ENCODE data around the gene SFR1. TPM values are rescaled to one million over a fixed set of nuclear protein-coding genes. Genes with fewer than 3 reads are reported as not detected.

Gene SFR1
- polyA plus RNA-seq, 3 donors = 6.4 to 18.1 (median 16.9) TPM

GRCh38 chr10:104103956-104104355 is 18.0 kb upstream of the SFR1 start:
- no peak overlapping the region for H2AFZ ChIP-seq (ENCODE audit: insufficient read depth, low read depth, low read length, poor library complexity, severe bottlenecking)
- H3K9me3 ChIP-seq (replicated peaks in 1 of 2; ENCODE audit: control insufficient read depth in 1 of 2, insufficient read depth in 1 of 2, low read length in 2 of 2) = no peaks in the 10 kb centered on the region
- WGBS (ENCODE audit: insufficient coverage) = no CpG with 5 or more reads among the region's 1 CpG

GRCh38 chr10:104104418-104104817 is 17.6 kb upstream of the SFR1 start:
- WGBS (ENCODE audit: insufficient coverage) = no CpG with 5 or more reads among the region's 1 CpG
- H2AFZ ChIP-seq (ENCODE audit: insufficient read depth, low read depth, low read length, poor library complexity, severe bottlenecking) = no peak overlapping the region

More at GRCh38 chr10:104103956-104104355, 18.0 kb upstream of the SFR1 start:
- no peak for DNase-seq
- Histone ChIP-seq H3K79me2 (ENCODE audit: insufficient read depth, low read length) (no peaks in the 10 kb centered on the region), H3K4me1 (ENCODE audit: control insufficient read depth in 1 of 2, insufficient read depth in 2 of 2, low read length in 2 of 2) (no peaks in the 10 kb centered on the region), H3K27ac (ENCODE audit: low read depth in 1 of 2, low read length in 2 of 2) (no peak overlapping the region), H3K36me3 (replicated peaks in 1 of 2; ENCODE audit: control insufficient read depth in 1 of 2, insufficient read depth in 2 of 2, low read length in 2 of 2) (no peaks in the 10 kb centered on the region), H3K4me2 (replicated peaks; ENCODE audit: extremely low read depth, low read length, poor library complexity, severe bottlenecking) (no peak overlapping the region), H4K20me1 (ENCODE audit: insufficient read depth, low read length) (no peaks in the 10 kb centered on the region), H3K9ac (ENCODE audit: insufficient read depth, low read length, poor library complexity, severe bottlenecking) (no peak overlapping the region), H3K4me3 (replicated peaks in 1 of 3; ENCODE audit: low read depth in 2 of 3, low read length in 3 of 3) (no peak overlapping the region), H3K27me3 (ENCODE audit: control insufficient read depth in 2 of 2, insufficient read depth in 2 of 2, low read length in 2 of 2) (no peaks in the 10 kb centered on the region)
- intact Hi-C loops (cut with micrococcal nuclease) = no loop called here
- H3K4me1 Mint-ChIP-seq = no peaks in the 10 kb centered on the region
- H3K27ac Mint-ChIP-seq = no peak overlapping the region
- peaks cover 0 to 1% (median 0%) of the 10 kb centered on the region in 7 donors for H3K9me3 Mint-ChIP-seq
- peaks cover 0 to 1% (median 0%) of the 10 kb centered on the region in 3 donors for H3K27me3 Mint-ChIP-seq (ENCODE audit: low read depth in 3 of 3)
- no peak overlapping the region for H3K4me3 Mint-ChIP-seq
- no peaks in the 10 kb centered on the region for H3K36me3 Mint-ChIP-seq
- no peak for TF ChIP-seq CTCF (IDR thresholded peaks at IDR 0.05)

More at GRCh38 chr10:104104418-104104817, 17.6 kb upstream of the SFR1 start:
- Histone ChIP-seq H4K20me1 (ENCODE audit: insufficient read depth, low read length) (no peaks in the 10 kb centered on the region), H3K36me3 (replicated peaks in 1 of 2; ENCODE audit: control insufficient read depth in 1 of 2, insufficient read depth in 2 of 2, low read length in 2 of 2) (no peaks in the 10 kb centered on the region), H3K79me2 (ENCODE audit: insufficient read depth, low read length) (no peaks in the 10 kb centered on the region), H3K4me1 (ENCODE audit: control insufficient read depth in 1 of 2, insufficient read depth in 2 of 2, low read length in 2 of 2) (peaks cover 0 to 1% of the 10 kb centered on the region in 2 donors), H3K4me2 (replicated peaks; ENCODE audit: extremely low read depth, low read length, poor library complexity, severe bottlenecking) (no peak overlapping the region), H3K27me3 (ENCODE audit: control insufficient read depth in 2 of 2, insufficient read depth in 2 of 2, low read length in 2 of 2) (no peaks in the 10 kb centered on the region), H3K9ac (ENCODE audit: insufficient read depth, low read length, poor library complexity, severe bottlenecking) (no peak overlapping the region), H3K27ac (ENCODE audit: low read depth in 1 of 2, low read length in 2 of 2) (no peak overlapping the region), H3K4me3 (replicated peaks in 1 of 3; ENCODE audit: low read depth in 2 of 3, low read length in 3 of 3) (no peak overlapping the region), H3K9me3 (replicated peaks in 1 of 2; ENCODE audit: control insufficient read depth in 1 of 2, insufficient read depth in 1 of 2, low read length in 2 of 2) (no peaks in the 10 kb centered on the region)
- intact Hi-C loops (cut with micrococcal nuclease) = no loop called here
- Mint-ChIP-seq H3K36me3 (no peaks in the 10 kb centered on the region), H3K4me3 (no peak overlapping the region), H3K4me1 (no peaks in the 10 kb centered on the region), H3K27me3 (ENCODE audit: low read depth in 3 of 3) (peaks cover 0 to 1% (median 0%) of the 10 kb centered on the region in 3 donors), H3K9me3 (peaks cover 0 to 1% (median 0%) of the 10 kb centered on the region in 7 donors), H3K27ac (no peak overlapping the region)
- TF ChIP-seq CTCF (IDR thresholded peaks at IDR 0.05) = no peak
- no peak for DNase-seq
